Measurements from ENCODE around the gene MTX3.

Gene MTX3

DNA sequence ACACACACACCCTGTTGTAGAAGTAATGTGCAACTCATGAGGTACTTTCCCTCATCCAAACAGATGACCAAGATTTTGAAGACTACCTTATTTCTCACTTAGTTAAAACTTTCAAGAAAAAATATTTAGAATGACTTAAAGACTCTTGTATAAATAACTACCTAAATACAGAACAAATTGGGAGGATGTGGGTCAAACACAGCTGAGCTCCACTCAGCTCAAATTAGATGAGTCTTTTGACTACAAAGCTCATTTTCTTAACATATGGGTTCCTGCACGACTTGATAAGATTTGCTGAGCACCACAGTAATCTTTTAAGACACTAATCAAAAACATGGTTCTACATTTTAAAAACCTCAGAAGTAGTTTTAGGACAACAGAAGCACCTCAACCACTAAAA lies 8.9 kb downstream of the MTX3 start:
- no peak for DNase-seq

GRCh38 chr5:79976759-79977515 lies 14.1 kb downstream of the MTX3 start:
- DNase-seq: no peak

- no peak for DNase-seq
Observed at GRCh38 chr5:79975422-79975821, 15.6 kb downstream of the MTX3 start.

DNA sequence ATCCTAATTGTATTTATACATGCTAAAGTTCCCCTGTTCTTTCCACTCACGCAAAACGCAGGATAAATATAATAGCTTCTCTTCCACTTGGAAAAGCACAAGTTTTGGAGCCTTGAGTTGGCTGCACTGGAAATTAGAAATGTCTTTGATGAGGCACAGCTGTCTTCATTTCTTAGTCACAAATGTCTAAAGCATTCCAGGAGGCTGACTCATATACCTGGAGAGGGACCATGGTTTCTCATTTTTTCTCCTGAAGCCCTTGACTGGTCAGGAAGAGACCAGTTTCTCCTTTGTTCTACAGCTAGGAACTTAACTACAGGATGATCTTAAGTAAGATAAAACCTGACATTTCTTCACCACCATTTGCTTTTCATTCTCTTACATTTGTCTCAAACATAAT lies 16.2 kb downstream of the MTX3 start:
- DNase-seq: no peak

DNA sequence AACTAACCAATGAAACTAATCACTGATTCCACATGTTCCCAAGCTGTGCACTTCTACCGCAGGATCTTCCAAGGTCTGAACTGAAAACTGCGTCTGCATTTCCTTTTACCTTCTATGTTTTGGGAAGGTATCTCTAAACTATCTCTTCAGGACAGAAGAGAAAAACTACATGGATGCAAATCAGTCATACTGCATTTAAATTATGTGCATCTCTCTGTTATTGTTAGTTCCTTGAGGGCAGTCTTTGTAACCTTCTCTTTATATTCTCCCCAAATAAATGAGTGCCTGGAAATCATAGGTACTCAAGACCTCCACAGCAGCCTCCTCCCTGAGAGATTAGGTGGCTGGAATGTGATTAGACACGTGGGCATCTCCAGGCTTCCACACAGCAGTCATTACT lies 17.1 kb downstream of the MTX3 start:
- DNase-seq: no peak

DNA sequence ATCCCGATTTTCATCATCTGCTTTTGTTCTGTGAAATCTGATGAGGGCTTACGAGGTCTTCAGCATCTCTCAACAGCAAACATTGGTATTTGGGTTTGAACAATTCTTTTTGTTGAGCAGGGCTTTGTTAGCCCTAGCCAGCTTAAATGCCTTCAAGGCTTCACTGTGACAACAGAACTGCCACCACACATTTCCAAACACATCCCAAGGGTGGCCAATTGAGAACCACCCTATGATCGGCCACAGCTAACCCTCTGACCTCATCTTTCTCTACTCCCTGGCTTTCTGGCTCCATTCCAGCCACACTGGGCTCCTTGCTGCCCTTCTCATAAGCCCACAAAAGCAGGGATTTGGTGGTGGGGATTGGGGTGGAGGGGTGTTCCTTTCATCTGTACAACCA lies 17.6 kb downstream of the MTX3 start:
- no peak for DNase-seq

GRCh38 chr5:79971156-79971555 lies 19.9 kb downstream of the MTX3 start:
- no peak for DNase-seq

GRCh38 chr5:79966448-79966847 lies 24.6 kb downstream of the MTX3 start:
- DNase-seq: no peak

DNA sequence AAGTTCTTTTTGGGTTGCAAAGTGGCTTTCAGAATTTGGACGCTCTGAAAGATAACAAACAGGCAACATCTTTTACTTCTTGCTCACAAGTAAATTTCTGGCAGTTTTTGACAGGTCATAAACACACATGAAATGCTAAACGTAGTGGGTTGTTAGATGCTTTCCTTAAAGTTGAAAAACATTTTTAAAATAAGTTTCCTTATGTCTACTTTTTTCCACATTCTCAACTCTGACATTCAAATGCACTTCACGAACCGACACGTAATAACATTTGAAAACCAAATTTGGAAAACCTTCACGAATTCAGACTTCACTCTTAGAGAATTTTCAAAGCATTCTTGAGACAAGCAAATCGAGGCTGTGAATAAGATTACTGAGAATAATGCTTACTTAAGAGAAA lies 26.9 kb downstream of the MTX3 start:
- DNase-seq: no peak

GRCh38 chr5:79963261-79964061 lies 27.6 kb downstream of the MTX3 start:
- DNase-seq: no peak

DNA sequence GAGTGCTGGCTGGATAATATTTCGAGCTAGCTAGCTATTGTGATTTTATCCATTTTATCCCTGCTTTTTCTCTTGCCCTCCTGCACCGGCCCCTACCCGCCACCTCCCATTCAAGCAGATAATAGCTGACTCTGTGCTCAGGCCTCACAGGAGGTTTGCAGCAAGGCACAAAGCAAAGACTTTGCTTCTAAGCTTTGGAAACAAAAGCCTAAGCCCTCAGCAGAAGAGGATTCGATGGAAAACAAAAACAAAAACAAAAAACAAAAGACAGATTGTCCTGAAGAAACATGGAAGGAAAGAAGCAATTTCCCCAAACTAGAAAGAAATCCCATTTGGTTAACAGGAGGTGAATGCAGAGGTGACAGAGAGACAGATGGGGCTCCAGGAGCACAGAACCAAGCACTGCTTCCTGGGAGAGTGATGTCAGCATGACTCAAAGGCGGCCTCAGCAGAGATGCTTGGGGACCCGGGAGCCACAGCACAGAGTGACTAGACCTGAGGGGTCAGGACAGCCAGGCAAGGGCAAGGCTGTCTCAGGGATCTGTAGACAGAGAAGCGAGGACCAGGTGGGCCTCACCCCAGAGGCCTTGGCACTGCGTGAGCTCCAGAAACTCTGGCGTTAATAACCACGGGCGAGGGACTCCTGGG lies 28.4 kb downstream of the MTX3 start:
- DNase-seq: no peak

DNA sequence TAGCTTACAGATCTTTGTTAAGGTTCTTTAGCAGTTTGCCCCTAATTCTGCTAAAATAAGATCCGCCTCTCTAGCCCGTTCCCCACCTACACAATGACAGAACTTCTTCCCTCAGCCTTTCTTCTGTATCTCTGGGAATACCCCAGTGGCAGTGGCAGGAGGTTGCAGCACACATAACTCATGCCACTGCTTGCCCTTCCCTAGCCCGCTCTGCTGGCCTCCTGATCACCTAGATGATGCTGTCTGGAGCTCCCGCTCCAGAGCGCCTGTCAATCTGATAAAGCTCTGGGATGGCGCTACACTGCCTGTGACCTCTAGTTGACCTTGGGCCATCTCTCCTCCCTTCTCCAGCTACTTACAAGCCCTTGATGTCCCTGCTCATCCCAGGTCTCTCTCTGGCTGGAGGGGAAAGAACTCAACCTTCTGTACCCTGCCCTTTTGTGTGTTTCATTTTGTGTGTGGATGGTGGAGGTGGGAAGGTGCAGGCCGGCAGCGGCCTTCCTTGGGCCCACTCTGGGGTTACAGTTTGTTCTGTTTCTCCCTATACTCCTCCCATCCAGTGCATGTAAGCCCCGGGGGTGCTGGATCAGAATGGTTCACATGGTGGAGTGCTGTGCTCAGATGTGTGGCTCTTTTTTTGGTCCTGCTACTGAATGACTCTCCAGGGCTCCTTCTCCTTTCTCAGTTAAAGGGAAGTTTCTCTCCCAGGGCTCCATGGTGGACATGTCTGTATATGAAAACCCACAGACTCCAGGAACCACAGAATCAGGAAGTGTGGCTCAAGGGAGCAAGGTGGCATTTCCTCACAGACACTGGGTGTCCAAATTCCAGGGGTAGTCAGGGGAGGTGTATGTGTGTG lies 29.1 kb downstream of the MTX3 start:
- DNase-seq: no peak

DNA sequence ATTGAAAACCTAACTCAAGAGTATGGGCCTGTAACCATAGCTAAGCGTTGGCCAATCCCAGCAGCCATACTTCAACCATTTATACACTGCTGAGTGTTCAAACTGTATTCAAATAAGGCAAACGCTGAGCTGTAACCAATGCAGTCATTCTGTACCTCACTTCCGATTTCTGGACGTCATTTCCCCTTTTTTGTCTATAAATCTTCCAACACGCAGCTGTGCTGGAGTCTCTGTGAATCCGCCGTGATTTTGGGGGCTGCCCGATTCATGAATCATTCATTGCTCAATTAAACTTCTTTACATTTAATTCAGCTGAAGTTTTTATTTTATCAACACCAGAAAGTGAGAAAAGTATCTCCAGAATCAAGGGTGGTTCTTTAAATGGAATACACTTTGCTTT lies 31.7 kb downstream of the MTX3 start:
- no peak for DNase-seq

GRCh38 chr5:79955941-79956670 lies 35.0 kb downstream of the MTX3 start:
- DNase-seq: no peak

DNA sequence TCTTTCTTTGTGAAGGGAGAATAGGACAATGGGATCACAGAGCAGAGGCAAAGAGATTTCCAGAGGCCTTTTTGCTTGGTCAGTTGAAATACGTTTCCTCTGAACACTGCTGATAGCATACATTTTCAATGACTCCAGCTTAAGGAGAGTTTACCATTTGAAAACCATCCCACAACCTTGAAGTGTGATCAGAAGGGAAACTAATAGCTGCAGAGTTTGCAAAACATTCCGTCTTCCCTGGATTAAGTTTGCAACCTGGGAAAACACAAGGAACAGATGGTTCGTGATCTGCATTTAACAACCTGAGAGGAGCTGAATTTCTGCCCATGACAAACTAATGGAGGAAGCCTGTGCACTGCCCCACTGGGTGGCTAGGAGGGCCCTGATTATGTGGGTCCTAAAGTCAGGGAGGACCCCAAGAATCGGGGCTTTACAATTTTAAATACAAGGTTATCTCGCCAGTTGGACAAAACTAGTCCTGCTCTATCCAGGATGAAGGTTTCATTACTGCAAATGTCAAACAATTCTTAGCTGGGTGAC lies 35.6 kb downstream of the MTX3 start:
- DNase-seq: no peak

- no peak for DNase-seq
Observed at GRCh38 chr5:79954620-79955019, 36.4 kb downstream of the MTX3 start.

GRCh38 chr5:79947567-79947966 lies 43.5 kb downstream of the MTX3 start:
- no peak for DNase-seq

- no peak for DNase-seq
Observed at GRCh38 chr5:79938468-79938867, 52.6 kb downstream of the MTX3 start.

DNA sequence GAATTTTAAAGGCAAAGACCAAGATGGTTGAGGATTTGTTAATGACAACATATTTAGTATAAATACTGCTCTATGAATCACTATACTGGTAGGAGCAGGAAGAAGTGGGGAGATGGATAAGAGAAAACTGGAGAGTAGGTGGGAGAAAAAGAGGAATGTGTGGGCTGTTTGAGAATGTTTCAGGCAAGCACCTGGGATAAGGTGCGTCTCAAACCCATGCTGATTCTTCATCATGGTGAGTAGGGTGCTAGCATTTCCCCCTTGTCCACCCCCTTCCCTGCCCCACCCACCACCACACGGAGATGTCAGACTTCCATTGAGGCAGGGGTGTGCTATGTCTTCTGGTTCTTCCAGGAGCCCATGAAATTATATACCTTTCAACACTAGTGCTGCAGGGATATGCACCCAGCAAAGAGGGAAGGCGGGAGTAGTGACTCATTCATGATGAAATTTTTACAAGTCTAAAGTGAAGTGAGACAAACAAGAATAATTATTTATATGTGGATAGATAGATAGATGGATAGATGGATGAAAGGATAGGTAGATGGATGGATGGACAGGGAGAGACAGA lies 54.3 kb downstream of the MTX3 start:
- no peak for DNase-seq

GRCh38 chr5:79936002-79936645 lies 54.9 kb downstream of the MTX3 start:
- DNase-seq: no peak

DNA sequence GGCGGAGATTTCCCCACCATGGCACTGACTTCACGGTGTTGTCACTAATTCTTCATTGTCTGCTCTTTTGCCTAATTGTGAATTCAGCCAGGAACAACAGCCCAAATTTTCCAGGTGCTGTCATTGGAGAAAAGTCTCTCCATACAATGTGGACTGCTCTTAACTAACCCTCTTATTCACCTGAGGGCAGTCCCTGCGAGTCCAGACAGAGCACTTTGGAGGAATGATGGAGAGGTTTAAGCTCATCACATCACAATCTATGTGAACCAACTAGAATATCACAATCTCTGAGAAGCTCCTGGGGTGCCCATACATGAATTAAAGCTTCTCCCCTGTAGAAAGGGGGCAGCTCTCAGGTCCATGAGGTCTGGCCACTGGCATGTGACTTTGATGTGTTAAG lies 56.4 kb downstream of the MTX3 start:
- DNase-seq: no peak

Measured in activated gamma-delta T cell (primary cell).